SIG-M5 treated with dmso at 0.1 percent for 504 hours (cell line): ENCODE results near the gene ADGRD1.

Experiments
- DNase-seq: peaks from one replicate; lab custom pipeline; 2025; ENCODE audit not compliant: unreplicated experiment; lab: John Stamatoyannopoulos, UW

ADGRD1 gene

DNA sequence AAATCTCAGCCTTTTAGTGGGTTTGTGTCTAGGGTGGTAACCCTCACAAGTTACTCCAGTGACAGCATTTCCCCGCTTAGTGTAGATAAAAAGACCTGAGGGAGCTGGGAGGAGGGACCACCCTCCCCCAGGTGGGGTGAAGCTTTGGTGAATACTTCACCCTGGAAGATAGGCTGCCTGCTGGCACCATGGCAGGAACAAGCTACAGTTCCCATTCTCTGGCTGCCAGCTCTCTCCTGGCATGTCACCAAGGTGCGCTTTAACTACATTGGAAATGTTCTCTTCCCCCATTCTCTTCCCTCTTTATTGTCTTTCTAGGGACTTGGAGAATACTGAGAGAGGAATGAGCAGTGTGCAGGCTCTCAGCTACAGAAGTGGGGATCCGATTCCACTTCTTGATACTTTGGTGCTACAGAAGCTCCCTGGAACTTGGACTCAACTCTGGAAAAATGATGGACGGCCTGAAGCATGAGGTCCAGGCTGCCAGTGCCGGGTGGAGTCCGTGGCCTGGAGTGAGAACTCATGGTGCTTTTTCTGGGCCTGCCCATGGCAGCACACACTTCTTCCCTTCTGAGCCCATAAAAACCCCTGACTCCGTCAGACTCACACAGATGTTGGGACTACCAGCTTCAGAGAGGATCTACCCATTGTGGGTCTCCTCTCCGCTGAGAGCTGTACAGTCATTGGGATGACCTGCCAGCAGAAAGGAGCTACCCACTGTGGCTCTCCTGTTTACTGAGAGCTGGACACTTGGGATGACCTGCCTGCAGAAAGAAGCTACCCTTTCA lies 198.0 kb downstream of the ADGRD1 start:
- no peak for DNase-seq

- DNase-seq = no peak
Measured at GRCh38 chr12:131152587-131152986, 198.9 kb downstream of the ADGRD1 start.

DNA sequence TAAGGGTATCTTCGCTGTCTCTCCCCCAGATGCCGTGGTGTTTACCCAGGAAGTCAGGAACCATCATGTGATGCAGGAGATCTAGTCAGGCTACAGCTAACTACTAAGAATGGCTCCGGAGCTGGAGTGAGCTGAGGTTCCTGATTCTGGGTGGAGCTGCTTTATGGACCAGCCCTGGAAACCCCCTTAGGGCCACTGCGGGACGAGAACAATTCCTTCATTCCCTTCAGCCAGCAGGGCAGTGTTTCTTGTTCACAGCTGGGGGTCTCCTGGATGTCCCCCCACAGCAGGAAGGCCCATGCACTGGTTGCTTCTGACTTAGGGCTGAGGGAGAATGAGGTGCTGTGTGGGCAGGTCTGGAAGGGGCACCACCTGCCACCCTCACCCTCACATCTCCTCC lies 199.3 kb downstream of the ADGRD1 start:
- DNase-seq = no peak

GRCh38 chr12:131153956-131154355 lies 200.2 kb downstream of the ADGRD1 start:
- no peak for DNase-seq

DNA sequence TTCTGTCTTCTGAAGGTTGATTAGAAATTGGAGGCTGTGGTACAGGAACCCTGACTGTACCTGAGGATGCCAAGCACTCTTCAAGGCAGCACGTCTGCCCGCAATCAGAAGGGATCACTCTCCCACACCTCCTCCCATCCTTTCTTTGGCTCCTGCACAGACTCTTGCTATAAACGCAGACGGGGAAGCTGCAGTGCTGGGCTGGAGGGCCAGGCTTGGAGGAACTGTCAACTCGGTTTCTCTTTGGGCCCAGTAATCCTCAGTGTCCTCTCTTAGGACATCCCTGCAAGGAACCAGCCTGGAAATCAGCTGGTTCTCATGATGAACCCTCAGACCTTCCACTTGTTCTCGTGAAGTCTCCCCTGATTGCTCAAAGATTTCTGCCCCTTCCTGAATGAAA lies 201.4 kb downstream of the ADGRD1 start:
- DNase-seq = no peak

GRCh38 chr12:131157743-131158142 lies 204.0 kb downstream of the ADGRD1 start:
- no peak for DNase-seq

GRCh38 chr12:131159660-131160059 lies 206.0 kb downstream of the ADGRD1 start:
- DNase-seq = no peak

- no peak for DNase-seq
Measured at GRCh38 chr12:131162113-131162512, 208.4 kb downstream of the ADGRD1 start.

- no peak for DNase-seq
Measured at GRCh38 chr12:131163189-131163738, 209.6 kb downstream of the ADGRD1 start.

- no peak for DNase-seq
Measured at GRCh38 chr12:131164096-131164872, 210.6 kb downstream of the ADGRD1 start.

DNA sequence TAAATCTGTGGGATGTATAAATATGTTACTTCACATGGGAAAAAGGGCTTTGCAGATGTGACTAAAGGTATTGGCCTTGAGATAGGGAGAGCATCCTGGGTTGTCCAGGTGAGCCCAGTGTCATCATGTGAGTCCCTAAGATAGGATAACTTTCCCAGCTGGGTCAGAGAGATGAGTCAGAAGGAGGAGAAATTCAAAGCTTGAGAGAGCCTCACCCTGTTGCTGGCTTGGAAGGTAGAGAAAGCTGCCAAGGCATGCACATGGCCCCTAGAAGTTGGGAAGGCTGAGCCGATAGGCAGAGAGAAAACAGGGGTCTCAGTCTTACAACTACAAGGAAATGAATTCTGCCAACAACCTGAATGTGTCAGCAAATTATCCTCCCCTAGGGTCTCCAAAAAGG lies 213.0 kb downstream of the ADGRD1 start:
- no peak for DNase-seq

GRCh38 chr12:131167334-131167733 lies 213.6 kb downstream of the ADGRD1 start:
- DNase-seq = no peak

DNA sequence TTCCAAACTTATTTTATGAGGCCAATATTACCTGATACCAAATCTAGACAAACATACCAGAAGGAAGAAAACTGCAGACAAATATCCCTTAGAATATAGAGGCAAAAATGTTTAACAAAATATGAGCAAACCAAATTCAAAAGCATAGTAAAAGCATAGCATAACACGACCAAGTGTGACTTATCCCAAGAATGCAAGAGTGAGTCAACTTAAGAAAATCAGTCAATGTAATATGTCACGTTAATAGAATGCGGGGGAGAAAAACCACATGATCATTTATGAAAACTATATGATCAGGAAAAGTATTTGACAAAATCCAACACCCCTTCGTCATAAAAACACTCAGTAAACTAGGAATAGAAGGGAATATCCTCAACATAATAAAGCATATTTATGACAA lies 217.3 kb downstream of the ADGRD1 start:
- no peak for DNase-seq

- no peak for DNase-seq
Measured at GRCh38 chr12:131174901-131175300, 221.2 kb downstream of the ADGRD1 start.

- DNase-seq = no peak
Measured at GRCh38 chr12:131176266-131176665, 222.6 kb downstream of the ADGRD1 start.

DNA sequence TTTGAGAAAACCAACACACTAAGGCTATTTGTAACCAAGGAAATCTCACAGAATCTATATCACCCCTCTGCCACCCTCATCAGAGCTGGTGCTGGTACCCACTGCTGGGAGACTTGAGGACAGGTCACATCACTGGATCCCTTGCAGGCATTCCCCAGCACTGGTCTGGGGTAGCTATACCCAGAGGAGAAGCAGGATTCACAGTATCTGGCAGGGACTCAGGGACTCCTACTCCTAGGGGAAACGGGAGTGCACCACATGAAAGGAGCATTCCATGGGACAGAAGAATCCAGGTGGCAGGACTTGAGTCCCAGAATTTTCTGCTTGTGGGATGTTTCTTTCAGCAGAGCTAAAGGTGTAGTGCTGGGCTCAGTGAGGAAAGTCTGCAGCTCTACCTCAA lies 223.2 kb downstream of the ADGRD1 start:
- no peak for DNase-seq

GRCh38 chr12:131177599-131177998 lies 223.9 kb downstream of the ADGRD1 start:
- DNase-seq = no peak

GRCh38 chr12:131187602-131188001 lies 233.9 kb downstream of the ADGRD1 start:
- no peak for DNase-seq

DNA sequence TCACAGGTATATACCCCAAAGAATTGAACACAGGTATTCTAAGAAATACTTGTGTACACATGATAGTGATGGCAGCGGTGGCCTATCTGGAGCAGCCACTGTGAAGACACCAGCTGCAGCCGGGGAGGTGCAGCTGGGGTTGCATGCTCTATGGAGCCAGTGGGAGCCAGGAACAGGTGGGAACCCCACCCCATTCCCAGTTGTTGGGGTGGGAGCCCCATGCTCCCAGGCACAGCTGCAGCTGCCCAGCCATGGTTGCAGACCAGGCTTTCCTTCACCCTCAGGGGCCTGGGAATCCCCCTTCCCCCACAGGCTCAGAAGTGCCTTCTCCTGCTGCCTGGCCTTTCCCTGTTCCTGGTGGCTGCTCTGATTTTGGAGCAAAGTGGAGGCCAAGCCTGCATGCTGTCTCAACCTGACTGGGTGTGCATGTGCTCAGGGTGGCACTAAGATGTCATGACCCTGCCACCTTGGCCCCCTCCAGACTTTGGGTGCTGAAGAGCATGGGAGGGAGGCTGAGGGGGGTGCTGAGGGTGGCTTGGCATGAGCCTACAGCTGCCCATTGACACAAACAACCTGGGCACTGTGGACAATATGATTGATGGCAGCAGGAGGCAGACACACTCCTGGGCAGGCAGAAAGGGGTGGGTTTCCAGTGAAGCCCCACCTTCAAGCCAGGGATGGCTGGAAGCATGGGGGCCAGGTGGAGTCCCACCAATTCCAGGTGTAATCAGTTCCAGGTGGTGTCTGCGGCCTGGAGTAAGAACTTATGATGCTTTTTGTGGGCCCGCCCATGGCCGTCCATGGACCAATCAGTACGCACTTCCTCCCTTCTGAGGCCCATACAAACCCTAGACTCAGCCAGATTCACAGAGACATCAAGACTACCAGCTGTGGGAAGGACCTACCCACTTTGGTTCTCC lies 234.7 kb downstream of the ADGRD1 start:
- DNase-seq = no peak

DNA sequence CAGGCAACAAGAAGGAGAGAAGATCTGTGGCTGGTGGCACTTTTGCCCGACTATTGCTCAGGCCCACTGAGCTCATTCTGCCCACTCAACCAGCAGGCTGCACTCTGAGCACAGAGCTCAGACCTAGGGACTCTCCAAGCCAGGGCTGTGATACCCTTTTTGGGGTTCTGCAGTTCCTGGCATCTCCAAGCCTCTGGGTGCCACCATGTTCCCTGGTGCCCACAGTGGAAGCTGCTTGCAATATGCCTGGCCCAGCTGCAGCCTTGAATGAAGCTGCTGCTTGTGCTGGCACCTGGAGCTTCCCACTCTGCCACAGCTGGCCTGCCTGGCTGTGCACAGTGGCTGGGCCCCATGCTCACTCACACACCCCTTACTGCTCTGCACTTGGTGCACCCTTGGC lies 236.1 kb downstream of the ADGRD1 start:
- no peak for DNase-seq

DNA sequence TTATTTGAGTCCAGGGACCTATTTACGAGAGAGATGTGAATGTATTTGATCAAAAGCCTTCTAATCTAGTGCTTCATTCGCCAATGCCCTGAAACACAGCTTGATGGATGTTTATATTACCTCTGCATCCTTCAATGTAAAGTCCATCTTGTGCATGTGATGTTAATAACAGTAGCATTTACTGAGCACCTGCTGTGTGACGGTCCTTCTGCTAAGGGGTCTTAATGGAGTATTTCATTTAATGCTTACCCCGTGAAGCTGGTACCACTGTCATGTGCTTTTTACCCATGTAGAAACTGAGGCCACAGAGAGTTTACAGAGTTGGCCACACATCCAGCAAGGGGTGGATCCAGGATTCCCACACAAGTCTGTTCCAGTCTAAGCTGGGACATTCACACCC lies 237.3 kb downstream of the ADGRD1 start:
- DNase-seq = no peak
